Tibial nerve (tissue), 4 donors: ENCODE measurements around the gene SLC10A4.

Experiments
- CTCF ChIP-seq, 5 experiments: fragments of 200-600 bp in 3 of 5; fragments of 450-650 bp in 2 of 5; sonication (generic) in 3 of 5; IDR thresholded peaks; one replicate each; pipeline ENCODE4 v1.5.1; 2016 to 2019; ENCODE audit warnings: antibody characterized with exemption in 5 of 5, mild to moderate bottlenecking in 3 of 5, moderate library complexity in 2 of 5
- EP300 ChIP-seq, 2 donors: sonication (generic); formaldehyde crosslinking; IDR thresholded peaks; one replicate each; pipeline ENCODE4 v1.6.1; 2017; ENCODE audit warnings: antibody characterized with exemption in 2 of 2, mild to moderate bottlenecking in 1 of 2
- POLR2A ChIP-seq, 2 donors: fragments of 450-650 bp; IDR thresholded peaks; one replicate each; pipeline ENCODE4 v1.6.1; 2017; ENCODE audit warnings: antibody characterized with exemption in 2 of 2, mild to moderate bottlenecking in 2 of 2, moderate library complexity in 2 of 2

GRCh38 chr4:48491514-48492176 is 8.5 kb downstream of the SLC10A4 start:
- TF ChIP-seq EP300 (IDR thresholded peaks at IDR 0.05), result no peak
- no peak for TF ChIP-seq CTCF (IDR thresholded peaks at IDR 0.05)
- no peak for TF ChIP-seq POLR2A (IDR thresholded peaks at IDR 0.05)
